Right ventricle myocardium superior (tissue), 1 donor: Measurements from ENCODE around the gene DHRS7. TPM values are rescaled to one million over a fixed set of nuclear protein-coding genes. Genes with fewer than 3 reads are reported as not detected.

ENCODE experiments used
- ATAC-seq: fragments of 200-7000 bp; cut with Tn5 transposase; one replicate; pipeline ENCODE4 v1.9.1; 2020; ENCODE audit warnings: mild to moderate bottlenecking; ENCODE audit not compliant: poor library complexity
- DNase-seq: peaks from one replicate; pipeline ENCODE4 v3.0.0-alpha.2; 2020
- intact Hi-C: fragments of 100-400 bp; cut with DNase I; formaldehyde crosslinking; loops from one replicate; pipeline ENCODE4 v1.11.2; 2022
- total RNA-seq: library from RNA; stranded (reverse); fragmentation: NEBNext Ultra II Directional; extraction: Animal tissue kit (Norgen Biotek cat#: 25700); gene quantifications from one replicate; pipeline ENCODE4 v1.2.1, GENCODE V29; 2021
- donor health status: DM: no; HTN: yes; CAD: no; lungs with severe emphysema.

DHRS7 gene
- total RNA-seq, 1 donor from 2014 or later, result 34.4 TPM

- ATAC-seq, result no peak
- DNase-seq, result no peak
- intact Hi-C loops, result loop anchor here (5.0 to 10.0 kb wide), 2 partner anchors 153 to 760 kb away; partner anchors contain the start of gene PPM1A
Observed at GRCh38 chr14:60094306-60094897, 70.8 kb downstream of the DHRS7 start.

Other genes starting within 250 kb of the DHRS7 start
- gene LRRC9, start 245.3 kb downstream of the DHRS7 start, total RNA-seq, result not detected
- gene PCNX4, start 73.5 kb downstream of the DHRS7 start, total RNA-seq, result 18.6 TPM
- gene PPM1A, start 83.8 kb upstream of the DHRS7 start, total RNA-seq, result 116 TPM